ENCODE data around the gene ATP5PF. TPM values are rescaled to one million over a fixed set of nuclear protein-coding genes. Genes with fewer than 3 reads are reported as not detected.

Gene ATP5PF
- polyA plus RNA-seq, 3 donors = 124 to 360 (median 340) TPM

GRCh38 chr21:25756190-25756932 is 21.7 kb upstream of the ATP5PF start:
- no peak for TF ChIP-seq CTCF (IDR thresholded peaks at IDR 0.05)
- Histone ChIP-seq H3K27me3 (ENCODE audit: control insufficient read depth in 2 of 2, insufficient read depth in 2 of 2, low read length in 2 of 2) (no peaks in the 10 kb centered on the region), H3K4me1 (ENCODE audit: control insufficient read depth in 1 of 2, insufficient read depth in 2 of 2, low read length in 2 of 2) (no peaks in the 10 kb centered on the region), H2AFZ (ENCODE audit: insufficient read depth, low read depth, low read length, poor library complexity, severe bottlenecking) (no peak overlapping the region), H4K20me1 (ENCODE audit: insufficient read depth, low read length) (no peaks in the 10 kb centered on the region), H3K27ac (ENCODE audit: low read depth in 1 of 2, low read length in 2 of 2) (no peak overlapping the region), H3K9me3 (replicated peaks in 1 of 2; ENCODE audit: control insufficient read depth in 1 of 2, insufficient read depth in 1 of 2, low read length in 2 of 2) (no peaks in the 10 kb centered on the region), H3K79me2 (ENCODE audit: insufficient read depth, low read length) (no peaks in the 10 kb centered on the region), H3K4me2 (replicated peaks; ENCODE audit: extremely low read depth, low read length, poor library complexity, severe bottlenecking) (no peak overlapping the region), H3K4me3 (replicated peaks in 1 of 3; ENCODE audit: low read depth in 2 of 3, low read length in 3 of 3) (no peak overlapping the region), H3K9ac (ENCODE audit: insufficient read depth, low read length, poor library complexity, severe bottlenecking) (no peak overlapping the region), H3K36me3 (replicated peaks in 1 of 2; ENCODE audit: control insufficient read depth in 1 of 2, insufficient read depth in 2 of 2, low read length in 2 of 2) (peaks cover 83 to 95% of the 10 kb centered on the region in 2 donors)
- intact Hi-C loops (cut with micrococcal nuclease) = no loop called here
- Mint-ChIP-seq H3K9me3 (no peaks in the 10 kb centered on the region), H3K27me3 (ENCODE audit: low read depth in 3 of 3) (no peaks in the 10 kb centered on the region), H3K27ac (peak overlapping the region in 2 of 7 donors; percentile 15 to 24), H3K36me3 (peaks cover 75 to 91% of the 10 kb centered on the region in 2 donors), H3K4me1 (peaks cover 8% of the 10 kb centered on the region), H3K4me3 (no peak overlapping the region)
- 94% methylated on average over 4 of the region's 6 CpGs for WGBS (ENCODE audit: insufficient coverage)
- no peak for DNase-seq

- TF ChIP-seq CTCF (IDR thresholded peaks at IDR 0.05) = no peak
- Histone ChIP-seq H3K4me3 (replicated peaks in 1 of 3; ENCODE audit: low read depth in 2 of 3, low read length in 3 of 3) (no peak overlapping the region), H4K20me1 (ENCODE audit: insufficient read depth, low read length) (no peaks in the 10 kb centered on the region), H3K4me2 (replicated peaks; ENCODE audit: extremely low read depth, low read length, poor library complexity, severe bottlenecking) (no peak overlapping the region), H3K9ac (ENCODE audit: insufficient read depth, low read length, poor library complexity, severe bottlenecking) (no peak overlapping the region), H3K27me3 (ENCODE audit: control insufficient read depth in 2 of 2, insufficient read depth in 2 of 2, low read length in 2 of 2) (no peaks in the 10 kb centered on the region), H3K79me2 (ENCODE audit: insufficient read depth, low read length) (no peaks in the 10 kb centered on the region), H3K27ac (ENCODE audit: low read depth in 1 of 2, low read length in 2 of 2) (no peak overlapping the region), H3K9me3 (replicated peaks in 1 of 2; ENCODE audit: control insufficient read depth in 1 of 2, insufficient read depth in 1 of 2, low read length in 2 of 2) (no peaks in the 10 kb centered on the region), H2AFZ (ENCODE audit: insufficient read depth, low read depth, low read length, poor library complexity, severe bottlenecking) (no peak overlapping the region), H3K36me3 (replicated peaks in 1 of 2; ENCODE audit: control insufficient read depth in 1 of 2, insufficient read depth in 2 of 2, low read length in 2 of 2) (peaks cover 71 to 91% of the 10 kb centered on the region in 2 donors), H3K4me1 (ENCODE audit: control insufficient read depth in 1 of 2, insufficient read depth in 2 of 2, low read length in 2 of 2) (no peaks in the 10 kb centered on the region)
- Mint-ChIP-seq H3K9me3 (no peaks in the 10 kb centered on the region), H3K4me1 (peaks cover 2% of the 10 kb centered on the region), H3K27me3 (ENCODE audit: low read depth in 3 of 3) (no peaks in the 10 kb centered on the region), H3K36me3 (peaks cover 69 to 78% of the 10 kb centered on the region in 2 donors), H3K27ac (no peak overlapping the region), H3K4me3 (no peak overlapping the region)
- 100% methylated on average over 1 of the region's 1 CpG for WGBS (ENCODE audit: insufficient coverage)
- intact Hi-C loops (cut with micrococcal nuclease) = no loop called here
- DNase-seq = no peak
Observed at GRCh38 chr21:25752416-25752815, 17.7 kb upstream of the ATP5PF start.

All from CD14-positive monocyte (primary cell).